ENCODE measurements around the gene BIN2. TPM values are rescaled to one million over a fixed set of nuclear protein-coding genes. Genes with fewer than 3 reads are reported as not detected.

Gene BIN2
- total and polyA plus RNA-seq, 2 of the 13 experiments (the other 11 are each of a cell fraction or from before 2014, with no cell fraction given), result not detected

DNA sequence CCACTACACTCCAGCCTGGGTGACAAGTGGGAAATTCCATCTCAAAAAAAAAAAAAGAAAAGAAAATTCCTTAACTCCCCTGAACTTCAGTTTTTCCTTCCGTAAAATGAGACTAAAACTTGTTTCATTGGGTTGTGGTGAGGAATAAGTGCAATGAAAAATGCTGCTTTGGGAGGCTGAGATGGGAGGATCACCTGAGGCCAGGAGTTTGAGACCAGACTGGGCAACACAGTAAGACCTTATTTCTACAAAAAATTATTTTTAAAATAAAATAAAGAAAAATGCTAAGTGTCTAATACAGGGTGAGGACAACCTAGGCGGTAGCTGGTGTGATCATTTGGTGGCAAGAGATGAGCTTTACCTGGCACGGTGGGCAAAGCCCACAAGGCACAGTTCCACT, 60.6 kb downstream of the BIN2 start (continued):
- TF ChIP-seq ZNF318 (CRISPR knock-in tag; IDR thresholded peaks at IDR 0.05), result no peak
- no peak for TF ChIP-seq MAFK (conservative IDR thresholded peaks at IDR 0.05 in 1 of 2, IDR thresholded peaks at IDR 0.05 in 1 of 2; ENCODE audit: low read length in 2 of 2)
- TF ChIP-seq GTF2F1 (IDR thresholded peaks at IDR 0.05; ENCODE audit: low read length), result no peak
- TF ChIP-seq HHEX (CRISPR knock-in tag; IDR thresholded peaks at IDR 0.05), result no peak
- no peak for TF ChIP-seq KLF16 (CRISPR knock-in tag; IDR thresholded peaks at IDR 0.05)
- no peak for TF ChIP-seq ELF4 (CRISPR knock-in tag; IDR thresholded peaks at IDR 0.05; ENCODE audit: borderline replicate concordance)

All from HepG2 (cell line).